Endothelial cell of umbilical vein (primary cell): ENCODE data around the gene MYLK. TPM values are rescaled to one million over a fixed set of nuclear protein-coding genes. Genes with fewer than 3 reads are reported as not detected.

Source experiments
- BruUV-seq: library from RNA; stranded (reverse); fragments of 400-500 nt; replicated peaks from 2 replicates; lab custom pipeline; 2021; lab: Mats Ljungman, UMichigan
- CTCF ChIA-PET: fragments of 300-600, 350-600 bp; sonication (Branson Sonifier 250); formaldehyde crosslinking; loops from one replicate; lab custom pipeline; 2021; ENCODE audit warnings: antibody characterized with exemption, inconsistent platforms; lab: Charles Lee
- POLR2A ChIA-PET: fragments of 300-600, 350-600 bp; sonication (Branson Sonifier 250); formaldehyde crosslinking; loops from one replicate; lab custom pipeline; 2021; ENCODE audit warnings: antibody characterized with exemption, inconsistent platforms; lab: Charles Lee
- DNase-seq: peaks from one replicate; pipeline ENCODE4 v3.0.0-alpha.2; 2011; ENCODE audit warnings: low read depth, low spot score
- FAIRE-seq: peaks from 2 replicates; lab custom pipeline; 2011; peaks lifted over from hg19 to GRCh38; lab: Jason Lieb, UNC
- H2AFZ ChIP-seq: 2 replicates; pipeline ENCODE4 v1.6.0; 2012; ENCODE audit warnings: low read depth, low read length, control low read depth, inconsistent platforms
- H3K27ac ChIP-seq: 2 replicates; pipeline ENCODE4 v1.5.1; 2011; ENCODE audit warnings: low read depth, mild to moderate bottlenecking, control low read depth, low read length, moderate library complexity; ENCODE audit not compliant: insufficient read depth
- H3K27me3 ChIP-seq, 2 experiments: 2 replicates each; pipeline versions ENCODE4 v1.6.0 to v1.6.1; 2011; ENCODE audit warnings: low read length in 2 of 2, mixed read lengths in 1 of 2; ENCODE audit not compliant: control insufficient read depth in 2 of 2, insufficient read depth in 2 of 2
- H3K36me3 ChIP-seq, 2 experiments: 2 replicates in 1 of 2; 3 replicates in 1 of 2; pipeline ENCODE4 v1.5.1; 2011; ENCODE audit warnings: low read length in 2 of 2, mild to moderate bottlenecking in 1 of 2, moderate library complexity in 1 of 2; ENCODE audit not compliant: control insufficient read depth in 2 of 2, insufficient read depth in 2 of 2; ENCODE audit errors: extremely low read depth in 1 of 2
- H3K4me1 ChIP-seq: 3 replicates; pipeline ENCODE4 v1.5.1; 2011; ENCODE audit warnings: mild to moderate bottlenecking, low read length; ENCODE audit not compliant: control insufficient read depth, insufficient read depth; ENCODE audit errors: extremely low read depth
- H3K4me2 ChIP-seq: 2 replicates; pipeline ENCODE4 v1.6.1; 2011; ENCODE audit warnings: low read length, control low read depth, mixed read lengths; ENCODE audit not compliant: insufficient read depth
- H3K4me3 ChIP-seq, 3 experiments: fragments of 200-600 bp in 1 of 3; sonication (generic), shearing (Covaris generic) in 1 of 3; replicated peaks in 1 of 3; 2 replicates each; pipeline ENCODE4 v1.5.1; 2011 to 2016; ENCODE audit warnings: control low read depth in 3 of 3, low read length in 3 of 3, mild to moderate bottlenecking in 2 of 3, inconsistent platforms in 1 of 3, low read depth in 1 of 3, moderate library complexity in 1 of 3; ENCODE audit not compliant: insufficient read depth in 1 of 3
- H3K79me2 ChIP-seq: 2 replicates; pipeline ENCODE4 v1.6.0; 2012; ENCODE audit warnings: low read length, inconsistent platforms; ENCODE audit not compliant: control insufficient read depth, insufficient read depth
- H3K9ac ChIP-seq: replicated peaks from 2 replicates; pipeline ENCODE3; 2011; ENCODE audit warnings: low read length, control low read depth; ENCODE audit not compliant: insufficient read depth; ENCODE audit errors: extremely low read depth
- H3K9me1 ChIP-seq: replicated peaks from 3 replicates; pipeline ENCODE4 v1.6.0; 2011; ENCODE audit warnings: mild to moderate bottlenecking, low read length; ENCODE audit not compliant: control insufficient read depth, insufficient read depth; ENCODE audit errors: extremely low read depth
- H3K9me3 ChIP-seq: replicated peaks from 2 replicates; pipeline ENCODE4 v1.5.1; 2012; ENCODE audit warnings: low read length, inconsistent platforms; ENCODE audit not compliant: control insufficient read depth, insufficient read depth
- H4K20me1 ChIP-seq: replicated peaks from 2 replicates; pipeline ENCODE3; 2011; ENCODE audit warnings: mild to moderate bottlenecking, low read length; ENCODE audit not compliant: control insufficient read depth, insufficient read depth; ENCODE audit errors: extremely low read depth
- EZH2 ChIP-seq: IDR thresholded peaks from 2 replicates; pipeline ENCODE4 v1.6.1; 2012; ENCODE audit warnings: borderline replicate concordance, low read depth, mild to moderate bottlenecking, moderate library complexity, low read length, inconsistent platforms; ENCODE audit not compliant: severe bottlenecking
- FOS ChIP-seq: IDR thresholded peaks from 2 replicates; pipeline ENCODE4 v1.6.1; 2011; ENCODE audit warnings: mild to moderate bottlenecking, low read length, moderate library complexity, borderline replicate concordance; ENCODE audit not compliant: insufficient read depth
- JUN ChIP-seq: IDR thresholded peaks from 2 replicates; pipeline ENCODE4 v1.6.1; 2011; ENCODE audit warnings: borderline replicate concordance, low read depth; ENCODE audit not compliant: insufficient read length, insufficient read depth
- MYC ChIP-seq: IDR thresholded peaks from one replicate; pipeline ENCODE4 v1.6.1; 2011; ENCODE audit warnings: mild to moderate bottlenecking, low read depth, low read length
- POLR2A ChIP-seq: IDR thresholded peaks from 2 replicates; pipeline ENCODE4 v1.6.1; 2012; ENCODE audit warnings: low read depth, mild to moderate bottlenecking, control low read depth, low read length
- POLR2AphosphoS5 ChIP-seq: IDR thresholded peaks from 2 replicates; pipeline ENCODE4 v1.6.1; 2012; ENCODE audit warnings: low read depth, mild to moderate bottlenecking, control low read depth, low read length, moderate library complexity; ENCODE audit not compliant: insufficient read depth
- dilution Hi-C: fragments of 300-500 bp; cut with MboI; formaldehyde crosslinking; loops from one replicate; pipeline ENCODE4 v1.15.0; 2019; ENCODE audit warnings: low sequenced_read_pairs; ENCODE audit not compliant: extremely low pct_ligation_motif_present
- intact Hi-C: fragments of 100-400 bp; cut with micrococcal nuclease; formaldehyde crosslinking; loops from one replicate; pipeline ENCODE4 v1.10.0; 2022
- polyA plus RNA-seq, 4 experiments: library from polyadenylated mRNA; depleted of rRNA in 3 of 4; stranded (reverse) in 3 of 4; unstranded in 1 of 4; fragments of >200 nt; gene quantifications; 2 replicates each; pipeline versions ENCODE4 v1.2.1 to v1.2.3, GENCODE V29; 2011 to 2012; ENCODE audit warnings: missing spikeins in 1 of 4
- total RNA-seq: library from RNA; stranded (reverse); gene quantifications from 2 replicates; pipeline ENCODE4 v1.2.3, GENCODE V29; 2021
- TF ChIP-seq, protein P1 (sequence below): IDR thresholded peaks from 2 replicates; pipeline ENCODE4 v1.6.1; 2011; ENCODE audit not compliant: insufficient read depth, insufficient read length
- TF ChIP-seq, protein P2 (sequence below), 2 donors: IDR thresholded peaks; 1 replicate in 1 of 2; 2 replicates in 1 of 2; pipeline ENCODE4 v1.5.1; 2011; ENCODE audit warnings: low read length in 2 of 2, mild to moderate bottlenecking in 2 of 2, moderate library complexity in 2 of 2, control low read depth in 1 of 2, inconsistent platforms in 1 of 2, low read depth in 1 of 2; ENCODE audit not compliant: insufficient read depth in 1 of 2; ENCODE audit errors: extremely low read depth in 1 of 2

MYLK gene
- total and polyA plus RNA-seq, 2 donors (not counting 3 experiments of a cell fraction or from before 2014, with no cell fraction given): 10.0 to 22.2 TPM

DNA sequence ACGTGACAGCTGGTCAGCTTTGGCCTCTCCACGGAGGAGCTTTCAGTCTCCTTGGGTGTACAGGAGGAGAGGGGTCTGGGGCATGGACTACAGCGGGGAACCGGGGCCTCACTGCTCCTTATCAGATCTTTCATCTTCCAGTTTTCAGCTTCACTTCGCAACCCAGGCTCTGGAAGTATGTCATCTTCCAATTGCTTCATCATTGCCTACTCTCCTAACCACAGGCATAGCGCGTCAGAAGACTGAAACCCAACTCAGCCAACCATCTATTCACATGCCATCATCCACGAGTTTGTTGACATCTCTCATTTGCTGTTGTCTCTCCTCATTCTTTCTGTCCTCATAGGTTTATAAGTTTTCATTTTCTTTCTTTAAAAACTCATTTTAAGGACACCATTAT, 119.5 kb downstream of the MYLK start:
- H3K36me3 ChIP-seq: no peaks in the 10 kb centered on the region
- CTCF ChIA-PET: no interaction called here
- peaks cover 0 to 6% of the 10 kb centered on the region in 2 experiments for H3K27me3 ChIP-seq
- no peaks in the 10 kb centered on the region for H3K79me2 ChIP-seq
- no peak overlapping the region for H3K27ac ChIP-seq
- H3K4me3 ChIP-seq: no peak overlapping the region
- no peak overlapping the region for H3K4me2 ChIP-seq
- FAIRE-seq: no peak
- no peaks in the 10 kb centered on the region for H4K20me1 ChIP-seq
- no peak overlapping the region for H2AFZ ChIP-seq
- no peaks in the 10 kb centered on the region for H3K9me3 ChIP-seq
- no TSS peak for BruUV-seq
- TF ChIP-seq EZH2 (no peak), MYC (no peak), FOS (no peak), POLR2A (no peak), JUN (no peak), POLR2AphosphoS5 (no peak)
- TF ChIP-seq, protein P1, sequence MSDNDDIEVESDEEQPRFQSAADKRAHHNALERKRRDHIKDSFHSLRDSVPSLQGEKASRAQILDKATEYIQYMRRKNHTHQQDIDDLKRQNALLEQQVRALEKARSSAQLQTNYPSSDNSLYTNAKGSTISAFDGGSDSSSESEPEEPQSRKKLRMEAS: no peak
- no peak overlapping the region for H3K9ac ChIP-seq
- POLR2A ChIA-PET: no interaction called here
- H3K4me1 ChIP-seq: no peaks in the 10 kb centered on the region
- dilution Hi-C loops (no loop called here), intact Hi-C loops (no loop called here)
- H3K9me1 ChIP-seq: no peaks in the 10 kb centered on the region
- DNase-seq: no peak

DNA sequence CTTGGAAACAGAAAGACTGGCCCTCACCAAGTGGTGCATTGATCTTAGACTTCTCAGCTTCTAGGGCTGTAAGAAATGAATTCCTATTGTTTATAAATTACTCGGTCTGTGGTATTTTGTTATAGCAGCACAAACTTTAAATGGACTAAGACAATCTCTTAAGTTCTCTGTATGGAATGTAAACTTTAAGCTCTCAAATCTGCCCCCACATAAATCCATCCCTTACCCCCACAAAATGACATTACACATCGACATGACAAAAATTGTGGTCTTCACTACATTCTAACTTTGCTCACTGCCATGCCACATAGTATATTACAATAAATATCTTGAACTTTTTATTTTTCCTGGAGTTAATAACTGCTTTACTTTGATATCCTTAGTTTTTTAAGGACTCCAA, 121.3 kb downstream of the MYLK start:
- DNase-seq (no peak), FAIRE-seq (no peak)

More for the DNA sequence above, 121.3 kb downstream of the MYLK start:
- ChIA-PET CTCF (no interaction called here), POLR2A (no interaction called here)
- no TSS peak for BruUV-seq
- H3K4me1 ChIP-seq: no peaks in the 10 kb centered on the region
- peaks cover 7 to 17% of the 10 kb centered on the region in 2 experiments for H3K27me3 ChIP-seq
- no peak overlapping the region for H3K4me2 ChIP-seq
- no peaks in the 10 kb centered on the region for H3K79me2 ChIP-seq
- H3K4me3 ChIP-seq: no peak overlapping the region
- intact Hi-C loops: no loop called here
- no peaks in the 10 kb centered on the region for H3K9me1 ChIP-seq
- H3K9ac ChIP-seq: no peak overlapping the region
- no peaks in the 10 kb centered on the region for H3K9me3 ChIP-seq
- TF ChIP-seq MYC (no peak), FOS (no peak), JUN (no peak), POLR2A (no peak)
- TF ChIP-seq, protein P1: no peak
- TF ChIP-seq, protein P2, sequence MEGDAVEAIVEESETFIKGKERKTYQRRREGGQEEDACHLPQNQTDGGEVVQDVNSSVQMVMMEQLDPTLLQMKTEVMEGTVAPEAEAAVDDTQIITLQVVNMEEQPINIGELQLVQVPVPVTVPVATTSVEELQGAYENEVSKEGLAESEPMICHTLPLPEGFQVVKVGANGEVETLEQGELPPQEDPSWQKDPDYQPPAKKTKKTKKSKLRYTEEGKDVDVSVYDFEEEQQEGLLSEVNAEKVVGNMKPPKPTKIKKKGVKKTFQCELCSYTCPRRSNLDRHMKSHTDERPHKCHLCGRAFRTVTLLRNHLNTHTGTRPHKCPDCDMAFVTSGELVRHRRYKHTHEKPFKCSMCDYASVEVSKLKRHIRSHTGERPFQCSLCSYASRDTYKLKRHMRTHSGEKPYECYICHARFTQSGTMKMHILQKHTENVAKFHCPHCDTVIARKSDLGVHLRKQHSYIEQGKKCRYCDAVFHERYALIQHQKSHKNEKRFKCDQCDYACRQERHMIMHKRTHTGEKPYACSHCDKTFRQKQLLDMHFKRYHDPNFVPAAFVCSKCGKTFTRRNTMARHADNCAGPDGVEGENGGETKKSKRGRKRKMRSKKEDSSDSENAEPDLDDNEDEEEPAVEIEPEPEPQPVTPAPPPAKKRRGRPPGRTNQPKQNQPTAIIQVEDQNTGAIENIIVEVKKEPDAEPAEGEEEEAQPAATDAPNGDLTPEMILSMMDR (IDR thresholded peaks at IDR 0.05; ENCODE audit: extremely low read depth in 1 of 2, insufficient read depth in 1 of 2, low read depth in 1 of 2, low read length in 2 of 2): no peak
- H2AFZ ChIP-seq: no peak overlapping the region
- H3K27ac ChIP-seq: no peak overlapping the region
- H3K36me3 ChIP-seq: no peaks in the 10 kb centered on the region
- no peaks in the 10 kb centered on the region for H4K20me1 ChIP-seq
- dilution Hi-C loops: no loop called here
